Stomach smooth muscle (tissue), 2 donors: Measurements from ENCODE around the gene RAB20.
A peak's percentile ranks its signal among the peaks of the same experiment; 100 is the strongest.
"Not testable (repeated sequence)": the region's sequence is repeated elsewhere in the genome, so short reads cannot be mapped to it uniquely, and the experiment has no call there.

Source experiments
- H3K27ac ChIP-seq: one replicate; pipeline ENCODE4 v1.7.0; 2013; ENCODE audit warnings: mild to moderate bottlenecking, low read length, inconsistent platforms
- H3K27me3 ChIP-seq, 2 donors: one replicate each; pipeline ENCODE4 v1.7.0; 2013; ENCODE audit warnings: low read length in 2 of 2; ENCODE audit not compliant: insufficient read depth in 2 of 2, control insufficient read depth in 1 of 2
- H3K36me3 ChIP-seq, 2 donors: one replicate each; pipeline ENCODE4 v1.7.0; 2013; ENCODE audit warnings: low read length in 2 of 2; ENCODE audit not compliant: control insufficient read depth in 2 of 2, insufficient read depth in 2 of 2
- H3K4me1 ChIP-seq: one replicate; pipeline ENCODE4 v1.7.0; 2013; ENCODE audit warnings: low read length; ENCODE audit not compliant: control insufficient read depth, insufficient read depth
- H3K4me3 ChIP-seq, 2 donors: one replicate each; pipeline ENCODE4 v1.7.0; 2013; ENCODE audit warnings: low read length in 2 of 2
- H3K9ac ChIP-seq, 2 donors: one replicate each; pipeline ENCODE4 v1.7.0; 2013; ENCODE audit warnings: low read length in 2 of 2, mild to moderate bottlenecking in 1 of 2
- H3K9me3 ChIP-seq, 2 donors: one replicate each; pipeline ENCODE4 v1.7.0; 2013; ENCODE audit warnings: low read length in 2 of 2; ENCODE audit not compliant: control insufficient read depth in 2 of 2
- donor health status: healthy.
- donor health status: Pancreatic carcinoma.

RAB20 gene

GRCh38 chr13:110540871-110541525, 20.5 kb downstream of the RAB20 start:
- H3K36me3 ChIP-seq, result no peaks in the 10 kb centered on the region
- peak overlapping the region in 1 of 2 donors; percentile 0 for H3K9ac ChIP-seq
- H3K27me3 ChIP-seq, result no peaks in the 10 kb centered on the region
- H3K4me3 ChIP-seq, result peak overlapping the region in 1 of 2 donors; percentile 15
- peak overlapping the region; percentile 67 for H3K27ac ChIP-seq
- peaks cover 29% of the 10 kb centered on the region for H3K4me1 ChIP-seq
- H3K9me3 ChIP-seq, result no peaks in the 10 kb centered on the region

GRCh38 chr13:110539894-110540293, 21.6 kb downstream of the RAB20 start:
- Histone ChIP-seq H3K4me1 (peaks cover 30% of the 10 kb centered on the region), H3K9me3 (no peaks in the 10 kb centered on the region), H3K36me3 (no peaks in the 10 kb centered on the region), H3K4me3 (no peak overlapping the region), H3K27ac (no peak overlapping the region), H3K9ac (no peak overlapping the region), H3K27me3 (no peaks in the 10 kb centered on the region)

- Histone ChIP-seq H3K4me1 (peaks cover 34% of the 10 kb centered on the region), H3K36me3 (no peaks in the 10 kb centered on the region), H3K4me3 (no peak overlapping the region), H3K27ac (no peak overlapping the region), H3K9ac (no peak overlapping the region), H3K27me3 (no peaks in the 10 kb centered on the region), H3K9me3 (no peaks in the 10 kb centered on the region)
These were observed 22.9 kb downstream of the RAB20 start for GRCh38 chr13:110538632-110539031.

GRCh38 chr13:110536006-110536693, 25.4 kb downstream of the RAB20 start:
- Histone ChIP-seq H3K4me1 (peaks cover 17% of the 10 kb centered on the region), H3K27ac (no peak overlapping the region)

GRCh38 chr13:110535526-110535925, 26.0 kb downstream of the RAB20 start:
- H3K4me1 ChIP-seq, result peaks cover 12% of the 10 kb centered on the region
- no peak overlapping the region for H3K27ac ChIP-seq
- no peaks in the 10 kb centered on the region for H3K36me3 ChIP-seq
- H3K9ac ChIP-seq, result no peak overlapping the region
- no peaks in the 10 kb centered on the region for H3K27me3 ChIP-seq
- no peaks in the 10 kb centered on the region for H3K9me3 ChIP-seq
- H3K4me3 ChIP-seq, result no peak overlapping the region

More at GRCh38 chr13:110536006-110536693, 25.4 kb downstream of the RAB20 start:
- no peaks in the 10 kb centered on the region for H3K27me3 ChIP-seq
- no peaks in the 10 kb centered on the region for H3K9me3 ChIP-seq
- H3K36me3 ChIP-seq, result no peaks in the 10 kb centered on the region
- H3K4me3 ChIP-seq, result no peak overlapping the region
- no peak overlapping the region for H3K9ac ChIP-seq

- H3K27me3 ChIP-seq, result no peaks in the 10 kb centered on the region
- no peak overlapping the region for H3K9ac ChIP-seq
- no peaks in the 10 kb centered on the region for H3K36me3 ChIP-seq
- peaks cover 10% of the 10 kb centered on the region for H3K4me1 ChIP-seq
- H3K27ac ChIP-seq, result no peak overlapping the region
- H3K4me3 ChIP-seq, result no peak overlapping the region
- H3K9me3 ChIP-seq, result no peaks in the 10 kb centered on the region
These were observed 27.5 kb downstream of the RAB20 start for GRCh38 chr13:110533771-110534670.

GRCh38 chr13:110532258-110532657, 29.3 kb downstream of the RAB20 start:
- H3K4me1 ChIP-seq, result peaks cover 13% of the 10 kb centered on the region
- H3K4me3 ChIP-seq, H3K9ac ChIP-seq, H3K36me3 ChIP-seq, H3K27me3 ChIP-seq, H3K9me3 ChIP-seq, H3K27ac ChIP-seq: not testable (repeated sequence)

- H3K27me3 ChIP-seq, result no peaks in the 10 kb centered on the region
- H3K4me1 ChIP-seq, result peaks cover 19% of the 10 kb centered on the region
- no peak overlapping the region for H3K27ac ChIP-seq
- H3K4me3 ChIP-seq, result no peak overlapping the region
- H3K36me3 ChIP-seq, result no peaks in the 10 kb centered on the region
- H3K9ac ChIP-seq, result no peak overlapping the region
- H3K9me3 ChIP-seq, result no peaks in the 10 kb centered on the region
These were observed 29.8 kb downstream of the RAB20 start for GRCh38 chr13:110531671-110532083.

GRCh38 chr13:110531100-110531499, 30.4 kb downstream of the RAB20 start:
- Histone ChIP-seq H3K27me3 (no peaks in the 10 kb centered on the region), H3K9ac (no peak overlapping the region), H3K36me3 (no peaks in the 10 kb centered on the region), H3K4me1 (peaks cover 24% of the 10 kb centered on the region), H3K9me3 (no peaks in the 10 kb centered on the region), H3K4me3 (no peak overlapping the region), H3K27ac (no peak overlapping the region)

- H3K9ac ChIP-seq, result no peak overlapping the region
- H3K36me3 ChIP-seq, result no peaks in the 10 kb centered on the region
- no peak overlapping the region for H3K27ac ChIP-seq
- no peaks in the 10 kb centered on the region for H3K9me3 ChIP-seq
- H3K4me3 ChIP-seq, result no peak overlapping the region
- H3K4me1 ChIP-seq, result peaks cover 36% of the 10 kb centered on the region
- no peaks in the 10 kb centered on the region for H3K27me3 ChIP-seq
These were observed 31.8 kb downstream of the RAB20 start for GRCh38 chr13:110529522-110530311.
